Esophagus muscularis mucosa (tissue), 4 donors: ENCODE measurements around the gene KCNMB1. TPM values are rescaled to one million over a fixed set of nuclear protein-coding genes. Genes with fewer than 3 reads are reported as not detected.

Experiments
- DNase-seq: peaks from one replicate; pipeline ENCODE4 v3.0.0-alpha.2; 2017; ENCODE audit errors: extremely low spot score
- H3K27ac ChIP-seq, 4 donors: fragments of 200-600 bp; sonication (generic); replicated peaks in 1 of 4; 1 replicate in 3 of 4; 2 replicates in 1 of 4; pipeline ENCODE4 v1.5.1; 2016 to 2019; ENCODE audit warnings: mild to moderate bottlenecking in 1 of 4
- H3K27me3 ChIP-seq, 4 donors: fragments of 200-600 bp; sonication (generic); one replicate each; pipeline versions ENCODE4 v1.5.1 to v1.6.0; 2016 to 2019
- H3K36me3 ChIP-seq, 4 donors: fragments of 200-600 bp; sonication (generic); one replicate each; pipeline ENCODE4 v1.5.1; 2016 to 2019
- H3K4me1 ChIP-seq, 4 donors: fragments of 200-600 bp; sonication (generic); one replicate each; pipeline ENCODE4 v1.5.1; 2016 to 2019
- H3K4me3 ChIP-seq, 4 donors: fragments of 200-600 bp; sonication (generic); 1 replicate in 2 of 4; 2 replicates in 2 of 4; pipeline ENCODE4 v1.5.1; 2016 to 2019; ENCODE audit warnings: mild to moderate bottlenecking in 4 of 4, moderate library complexity in 1 of 4
- H3K9me3 ChIP-seq, 4 donors: fragments of 200-600 bp; sonication (generic); 1 replicate in 3 of 4; 2 replicates in 1 of 4; pipeline ENCODE4 v1.5.1; 2016 to 2019
- EP300 ChIP-seq: sonication (generic); formaldehyde crosslinking; IDR thresholded peaks from one replicate; pipeline ENCODE4 v1.6.1; 2017; ENCODE audit warnings: antibody characterized with exemption
- POLR2A ChIP-seq: fragments of 450-650 bp; IDR thresholded peaks from one replicate; pipeline ENCODE4 v1.6.1; 2017; ENCODE audit warnings: antibody characterized with exemption, moderate library complexity, mild to moderate bottlenecking, low read depth
- POLR2AphosphoS5 ChIP-seq, 2 donors: sonication (generic); formaldehyde crosslinking; IDR thresholded peaks; one replicate each; pipeline ENCODE4 v1.6.1; 2017; ENCODE audit warnings: antibody characterized with exemption in 2 of 2
- WGBS: methylation state at CpG from one replicate; pipeline ENCODE4 v1.1.5; 2018; 5-methylcytosine and 5-hydroxymethylcytosine counted together
- intact Hi-C: fragments of 100-400 bp; cut with DNase I; formaldehyde crosslinking; loops from one replicate; pipeline ENCODE4 v1.15.1; 2023
- total RNA-seq, 4 donors: library from RNA; depleted of rRNA; stranded (reverse); fragments of >200 nt; gene quantifications; one replicate each; pipeline versions ENCODE4 v1.1.0 to v1.2.1, GENCODE V29; 2016
- TF ChIP-seq, protein P1 (sequence below), 3 experiments: fragments of 200-600 bp in 2 of 3; fragments of 450-650 bp in 1 of 3; sonication (generic) in 2 of 3; IDR thresholded peaks; one replicate each; pipeline ENCODE4 v1.5.1; 2017 to 2019; ENCODE audit warnings: antibody characterized with exemption in 3 of 3, mild to moderate bottlenecking in 2 of 3, moderate library complexity in 1 of 3

The KCNMB1 gene
- total RNA-seq, 4 donors from 2014 or later: 45.6 to 83.0 (median 78.8) TPM

DNA sequence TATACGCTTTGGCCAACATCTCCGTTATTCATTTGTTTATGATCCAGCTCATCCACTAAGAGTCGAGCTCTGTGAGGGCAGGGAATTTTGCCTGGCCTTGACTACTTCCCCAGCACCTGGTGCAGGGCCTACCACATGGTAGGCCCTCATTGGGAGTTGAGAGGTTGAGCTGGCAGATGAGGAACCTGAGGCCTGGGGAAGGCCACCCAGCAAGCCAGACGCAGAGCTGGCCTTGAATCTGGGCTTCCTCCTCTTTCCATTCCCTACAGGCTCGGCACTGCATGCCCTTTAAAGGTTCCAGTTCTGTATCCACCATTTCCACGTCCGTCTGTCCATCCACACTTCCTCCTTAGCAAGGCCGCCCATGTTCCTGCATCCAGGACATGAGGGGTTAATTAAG, 24.2 kb downstream of the KCNMB1 start:
- 89% methylated on average over 8 of the region's 8 CpGs for WGBS
- H3K4me1 ChIP-seq: peaks cover 22 to 34% (median 27%) of the 10 kb centered on the region in 4 donors
- no peak for TF ChIP-seq POLR2A
- no peak for TF ChIP-seq POLR2AphosphoS5 (IDR thresholded peaks at IDR 0.05)
- TF ChIP-seq, protein P1, sequence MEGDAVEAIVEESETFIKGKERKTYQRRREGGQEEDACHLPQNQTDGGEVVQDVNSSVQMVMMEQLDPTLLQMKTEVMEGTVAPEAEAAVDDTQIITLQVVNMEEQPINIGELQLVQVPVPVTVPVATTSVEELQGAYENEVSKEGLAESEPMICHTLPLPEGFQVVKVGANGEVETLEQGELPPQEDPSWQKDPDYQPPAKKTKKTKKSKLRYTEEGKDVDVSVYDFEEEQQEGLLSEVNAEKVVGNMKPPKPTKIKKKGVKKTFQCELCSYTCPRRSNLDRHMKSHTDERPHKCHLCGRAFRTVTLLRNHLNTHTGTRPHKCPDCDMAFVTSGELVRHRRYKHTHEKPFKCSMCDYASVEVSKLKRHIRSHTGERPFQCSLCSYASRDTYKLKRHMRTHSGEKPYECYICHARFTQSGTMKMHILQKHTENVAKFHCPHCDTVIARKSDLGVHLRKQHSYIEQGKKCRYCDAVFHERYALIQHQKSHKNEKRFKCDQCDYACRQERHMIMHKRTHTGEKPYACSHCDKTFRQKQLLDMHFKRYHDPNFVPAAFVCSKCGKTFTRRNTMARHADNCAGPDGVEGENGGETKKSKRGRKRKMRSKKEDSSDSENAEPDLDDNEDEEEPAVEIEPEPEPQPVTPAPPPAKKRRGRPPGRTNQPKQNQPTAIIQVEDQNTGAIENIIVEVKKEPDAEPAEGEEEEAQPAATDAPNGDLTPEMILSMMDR (IDR thresholded peaks at IDR 0.05): no peak
- no peaks in the 10 kb centered on the region for H3K27me3 ChIP-seq
- intact Hi-C loops: no loop called here
- no peaks in the 10 kb centered on the region for H3K9me3 ChIP-seq
- H3K4me3 ChIP-seq: no peak overlapping the region
- DNase-seq: no peak
- H3K27ac ChIP-seq: no peak overlapping the region
- no peaks in the 10 kb centered on the region for H3K36me3 ChIP-seq

DNA sequence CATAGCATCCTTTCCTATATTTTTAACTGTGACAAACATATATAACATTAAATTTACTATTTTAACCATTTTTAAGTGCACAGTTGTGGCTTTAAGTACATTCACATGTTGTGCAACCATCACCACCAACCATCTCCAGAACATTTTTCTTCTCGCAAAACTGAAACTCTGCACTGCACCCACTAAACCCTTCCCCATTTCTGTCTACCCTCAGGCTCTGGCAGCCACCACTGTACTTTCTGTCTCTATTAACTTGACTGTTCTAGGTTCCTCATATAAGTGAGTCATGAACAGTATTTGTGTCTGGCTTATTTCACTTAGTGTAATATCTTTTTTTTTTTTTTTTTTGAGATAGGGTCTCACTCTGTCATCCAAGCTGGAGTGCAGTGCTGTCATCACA, 25.5 kb downstream of the KCNMB1 start:
- Histone ChIP-seq H3K27me3 (no peaks in the 10 kb centered on the region), H3K36me3 (no peaks in the 10 kb centered on the region), H3K9me3 (no peaks in the 10 kb centered on the region), H3K4me1 (peaks cover 22 to 47% (median 36%) of the 10 kb centered on the region in 4 donors), H3K4me3 (no peak overlapping the region), H3K27ac (no peak overlapping the region)
- TF ChIP-seq, protein P1 (IDR thresholded peaks at IDR 0.05): no peak
- TF ChIP-seq POLR2A: no peak
- no peak for TF ChIP-seq EP300
- TF ChIP-seq POLR2AphosphoS5 (IDR thresholded peaks at IDR 0.05): no peak
- 93% methylated on average over 1 of the region's 1 CpG for WGBS
- intact Hi-C loops: loop anchor here (5.0 kb wide), 1 partner anchor 54 kb away; no protein-coding TSS in a partner anchor
- DNase-seq: no peak

DNA sequence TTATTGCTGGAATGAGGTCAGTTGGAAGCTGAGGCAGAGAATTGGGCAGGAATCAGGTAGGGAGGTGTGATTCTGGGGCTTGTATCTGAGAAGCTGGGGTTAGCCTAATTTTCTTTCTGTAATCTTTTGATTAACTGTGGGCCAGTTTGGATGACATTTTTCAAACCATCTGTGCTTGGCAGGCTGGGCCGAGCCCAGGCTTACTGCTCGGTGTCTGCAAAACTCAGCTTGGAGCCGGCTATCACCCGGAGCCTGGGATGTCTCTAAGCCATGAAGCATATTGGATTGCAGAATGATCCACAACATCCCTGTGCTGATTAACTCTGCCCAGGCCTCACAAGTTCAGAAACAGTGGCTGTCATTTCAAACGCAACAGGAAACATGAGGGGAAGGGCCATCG, 26.5 kb downstream of the KCNMB1 start:
- Histone ChIP-seq H3K36me3 (no peaks in the 10 kb centered on the region), H3K4me3 (no peak overlapping the region), H3K4me1 (peaks cover 25 to 58% (median 46%) of the 10 kb centered on the region in 4 donors), H3K27ac (peak overlapping the region; percentile 42 to 63 (median 46)), H3K27me3 (no peaks in the 10 kb centered on the region), H3K9me3 (no peaks in the 10 kb centered on the region)
- DNase-seq: no peak
- WGBS: 86% methylated on average over 6 of the region's 6 CpGs
- TF ChIP-seq POLR2AphosphoS5 (IDR thresholded peaks at IDR 0.05) (no peak), EP300 (no peak), POLR2A (no peak)
- TF ChIP-seq, protein P1 (IDR thresholded peaks at IDR 0.05): no peak
- intact Hi-C loops: loop anchor here (5.0 kb wide), 1 partner anchor 55 kb away; no protein-coding TSS in a partner anchor

DNA sequence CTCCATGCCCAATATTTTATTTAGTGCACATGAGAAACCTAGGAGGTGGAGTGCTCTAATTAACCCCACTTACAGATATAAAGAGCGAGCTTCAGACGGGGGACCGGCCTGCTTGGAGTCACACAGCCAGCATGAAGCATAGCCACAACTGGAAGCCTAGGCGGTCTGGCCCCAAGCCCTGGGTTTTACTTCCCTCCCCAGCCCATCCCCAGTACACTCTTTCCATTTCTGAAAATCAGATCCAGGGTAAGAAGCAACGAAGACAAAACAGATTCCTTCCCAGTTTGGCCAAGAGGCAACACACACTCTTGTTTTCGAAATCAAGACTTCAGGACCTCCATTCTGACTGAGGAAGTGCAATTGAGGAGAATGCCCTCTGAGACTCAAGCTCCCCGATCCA, 27.1 kb downstream of the KCNMB1 start:
- no peaks in the 10 kb centered on the region for H3K27me3 ChIP-seq
- DNase-seq: no peak
- H3K9me3 ChIP-seq: no peaks in the 10 kb centered on the region
- peak overlapping the region; percentile 42 to 63 (median 46) for H3K27ac ChIP-seq
- TF ChIP-seq, protein P1 (IDR thresholded peaks at IDR 0.05): no peak
- TF ChIP-seq EP300 (no peak), POLR2A (no peak), POLR2AphosphoS5 (IDR thresholded peaks at IDR 0.05) (no peak)
- 72% methylated on average over 7 of the region's 7 CpGs for WGBS
- H3K4me3 ChIP-seq: no peak overlapping the region
- peaks cover 25 to 62% (median 50%) of the 10 kb centered on the region in 4 donors for H3K4me1 ChIP-seq
- intact Hi-C loops: loop anchor here (5.0 kb wide), 1 partner anchor 55 kb away; no protein-coding TSS in a partner anchor
- no peaks in the 10 kb centered on the region for H3K36me3 ChIP-seq

DNA sequence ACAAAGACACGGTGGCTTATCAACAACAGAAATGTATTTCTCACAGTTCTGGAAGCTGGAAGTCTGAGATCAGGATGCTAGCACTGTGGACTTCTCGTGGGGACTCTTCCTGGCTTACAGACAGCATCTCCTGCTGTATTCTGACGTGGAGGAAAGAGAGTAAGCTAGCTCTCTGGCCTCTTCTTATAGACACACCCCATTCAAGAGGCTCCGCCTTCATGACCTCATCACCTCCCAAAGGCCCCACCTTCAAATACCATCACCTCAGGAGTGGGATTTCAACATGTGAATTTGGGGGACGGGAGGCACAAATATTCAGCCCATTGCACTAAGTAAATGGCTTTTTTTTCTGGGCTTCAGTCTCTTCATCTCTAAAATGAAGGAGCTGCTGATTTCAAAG, 27.6 kb downstream of the KCNMB1 start:
- peak overlapping the region; percentile 42 to 63 (median 46) for H3K27ac ChIP-seq
- H3K4me3 ChIP-seq: no peak overlapping the region
- no peaks in the 10 kb centered on the region for H3K9me3 ChIP-seq
- TF ChIP-seq, protein P1 (IDR thresholded peaks at IDR 0.05): no peak
- no peak for TF ChIP-seq POLR2AphosphoS5 (IDR thresholded peaks at IDR 0.05)
- TF ChIP-seq POLR2A: no peak
- TF ChIP-seq EP300: no peak
- intact Hi-C loops: loop anchor here (5.0 kb wide), 1 partner anchor 56 kb away; no protein-coding TSS in a partner anchor
- no peaks in the 10 kb centered on the region for H3K27me3 ChIP-seq
- no peaks in the 10 kb centered on the region for H3K36me3 ChIP-seq
- no peak for DNase-seq
- WGBS: 81% methylated on average over 5 of the region's 5 CpGs
- peaks cover 25 to 62% (median 50%) of the 10 kb centered on the region in 4 donors for H3K4me1 ChIP-seq
